Choroid plexus epithelial cell (primary cell): ENCODE results near the gene DNAH9.

Source experiments
- DNase-seq: peaks from one replicate; pipeline ENCODE4 v3.0.0-alpha.2; 2010; ENCODE audit warnings: low read depth
- H3K4me3 ChIP-seq: 2 replicates; pipeline ENCODE4 v1.5.1; 2011; ENCODE audit warnings: low read depth, mild to moderate bottlenecking, control low read depth, low read length, moderate library complexity
- TF ChIP-seq, protein P1 (sequence below): conservative IDR thresholded peaks from 2 replicates; pipeline ENCODE4 v1.5.1; 2011; ENCODE audit warnings: low read depth, mild to moderate bottlenecking, control low read depth, inconsistent platforms, low read length, moderate library complexity

Gene DNAH9

DNA sequence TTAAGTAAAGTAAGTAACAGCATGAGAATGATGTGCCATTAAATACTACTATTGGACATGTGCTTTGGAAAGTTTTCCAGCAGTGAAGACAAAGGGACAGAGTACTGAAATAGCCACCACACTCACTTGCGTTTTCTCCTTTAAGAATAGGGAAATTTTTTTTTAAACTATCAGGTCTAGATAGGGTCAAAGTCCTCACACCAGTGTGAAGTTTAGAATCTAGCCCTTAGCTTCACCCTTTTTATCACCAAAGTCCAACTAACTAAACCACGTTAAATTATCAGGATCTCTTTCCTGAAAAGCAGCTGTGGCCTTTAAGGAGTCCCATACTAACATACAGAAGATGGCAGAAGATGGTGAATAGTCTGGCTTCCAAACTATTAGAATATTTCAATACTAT lies 218.1 kb downstream of the DNAH9 start:
- TF ChIP-seq, protein P1, sequence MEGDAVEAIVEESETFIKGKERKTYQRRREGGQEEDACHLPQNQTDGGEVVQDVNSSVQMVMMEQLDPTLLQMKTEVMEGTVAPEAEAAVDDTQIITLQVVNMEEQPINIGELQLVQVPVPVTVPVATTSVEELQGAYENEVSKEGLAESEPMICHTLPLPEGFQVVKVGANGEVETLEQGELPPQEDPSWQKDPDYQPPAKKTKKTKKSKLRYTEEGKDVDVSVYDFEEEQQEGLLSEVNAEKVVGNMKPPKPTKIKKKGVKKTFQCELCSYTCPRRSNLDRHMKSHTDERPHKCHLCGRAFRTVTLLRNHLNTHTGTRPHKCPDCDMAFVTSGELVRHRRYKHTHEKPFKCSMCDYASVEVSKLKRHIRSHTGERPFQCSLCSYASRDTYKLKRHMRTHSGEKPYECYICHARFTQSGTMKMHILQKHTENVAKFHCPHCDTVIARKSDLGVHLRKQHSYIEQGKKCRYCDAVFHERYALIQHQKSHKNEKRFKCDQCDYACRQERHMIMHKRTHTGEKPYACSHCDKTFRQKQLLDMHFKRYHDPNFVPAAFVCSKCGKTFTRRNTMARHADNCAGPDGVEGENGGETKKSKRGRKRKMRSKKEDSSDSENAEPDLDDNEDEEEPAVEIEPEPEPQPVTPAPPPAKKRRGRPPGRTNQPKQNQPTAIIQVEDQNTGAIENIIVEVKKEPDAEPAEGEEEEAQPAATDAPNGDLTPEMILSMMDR: no peak

DNA sequence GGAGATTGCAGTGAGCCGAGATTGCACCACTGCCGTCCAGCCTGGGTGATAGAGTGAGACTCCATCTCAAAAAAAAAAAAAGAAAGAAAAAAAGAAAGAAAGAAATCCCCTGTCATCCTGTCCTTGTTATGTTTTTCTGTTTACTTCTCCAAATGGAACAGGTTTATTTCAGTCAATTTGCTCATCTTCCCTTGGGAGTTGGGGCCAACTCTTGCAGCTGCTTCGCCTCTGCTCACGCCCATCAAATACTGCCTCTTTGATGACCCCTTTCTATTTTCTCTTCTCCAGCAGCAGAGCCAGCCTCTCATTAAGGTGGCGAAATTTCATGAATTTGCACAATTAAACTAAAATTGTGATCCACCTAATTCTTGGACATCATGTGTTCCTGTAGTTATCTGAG lies 225.6 kb downstream of the DNAH9 start:
- no peak overlapping the region for H3K4me3 ChIP-seq
- TF ChIP-seq, protein P1: no peak
- DNase-seq: no peak

More for the DNA sequence above, 218.1 kb downstream of the DNAH9 start:
- no peak for DNase-seq
- no peak overlapping the region for H3K4me3 ChIP-seq

DNA sequence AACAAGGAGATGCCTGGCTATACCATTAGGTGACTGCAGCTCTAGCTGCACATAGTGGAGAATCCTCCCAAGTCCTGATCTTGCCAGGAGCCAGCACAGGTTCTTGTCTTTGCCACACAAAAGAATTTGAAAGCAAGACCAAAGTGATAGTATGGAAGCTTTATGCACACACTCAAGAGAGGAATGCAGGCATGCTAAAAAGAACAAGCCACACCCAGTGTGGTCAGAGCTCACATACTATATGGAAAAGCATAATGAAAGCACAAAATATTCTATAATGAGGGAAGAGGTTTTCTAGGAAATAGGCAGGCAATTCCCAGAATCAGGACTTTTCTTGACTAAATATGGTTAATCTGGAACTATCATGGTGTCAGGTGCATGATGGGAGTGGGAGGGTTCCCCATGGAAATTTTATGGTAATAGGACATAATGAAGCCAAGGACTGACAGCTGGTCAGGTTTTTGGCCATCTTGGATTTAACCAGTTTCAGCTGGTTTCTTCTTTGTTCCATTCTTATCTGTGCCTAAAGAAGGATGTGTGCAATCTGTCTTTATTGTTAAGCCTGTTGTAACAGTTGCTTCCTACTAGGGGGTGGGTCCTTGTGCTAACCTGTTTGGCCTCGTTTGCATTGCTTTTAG lies 227.4 kb downstream of the DNAH9 start:
- TF ChIP-seq, protein P1: no peak
- H3K4me3 ChIP-seq: no peak overlapping the region
- DNase-seq: no peak

DNA sequence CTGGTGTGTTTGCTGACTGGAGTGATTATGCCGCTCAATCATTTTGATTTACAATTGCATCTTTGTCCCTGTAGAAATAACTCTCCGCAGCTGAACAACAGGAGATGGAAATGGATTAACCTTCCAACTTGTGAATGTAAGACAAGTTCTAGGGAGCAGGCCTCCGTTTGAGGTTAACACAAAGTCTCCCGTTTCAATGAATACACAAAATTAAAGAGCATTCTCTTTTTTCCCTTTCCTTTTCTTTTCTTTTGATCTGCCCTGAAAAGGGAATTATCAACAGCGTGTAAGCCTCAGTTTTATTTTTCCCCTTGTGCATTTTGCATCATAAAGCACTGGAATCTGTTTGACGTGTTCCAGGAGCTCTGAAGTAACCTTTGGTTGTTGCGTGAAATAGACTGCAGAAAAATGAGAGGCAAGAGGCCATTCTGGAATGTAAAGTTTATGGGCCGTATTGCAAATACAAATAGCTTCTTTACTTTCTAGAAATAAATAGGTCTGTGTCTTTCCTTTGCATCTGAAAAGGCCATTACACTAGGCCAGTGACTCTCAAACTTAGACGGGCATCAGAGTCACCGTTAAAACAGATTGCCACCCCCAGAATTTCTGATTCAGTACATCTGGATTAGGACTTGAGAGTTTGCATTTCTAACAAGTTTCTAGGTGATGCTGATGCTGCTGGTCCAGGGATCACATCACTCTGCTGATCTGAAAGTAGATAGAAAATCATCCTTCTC lies 234.3 kb downstream of the DNAH9 start:
- no peak for DNase-seq
- no peak overlapping the region for H3K4me3 ChIP-seq
- TF ChIP-seq, protein P1: no peak

DNA sequence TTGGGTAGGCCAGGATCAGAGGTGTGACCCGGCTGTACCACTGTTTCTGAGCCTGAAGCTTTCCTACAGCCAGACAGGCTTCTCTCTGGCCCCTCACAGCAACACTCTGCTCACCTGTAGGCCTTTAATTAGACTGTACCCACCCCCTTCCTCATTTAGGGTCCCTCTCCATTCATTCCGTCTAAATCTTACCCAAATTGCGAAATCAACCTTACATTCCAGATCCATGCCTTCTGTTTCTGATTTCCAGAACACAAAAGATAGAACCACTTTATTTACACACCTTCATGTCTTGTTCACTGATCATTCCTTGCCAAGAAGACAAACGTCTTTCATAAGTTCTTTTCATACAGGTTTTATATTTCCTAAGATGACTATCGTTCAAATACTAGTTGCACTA lies 238.2 kb downstream of the DNAH9 start:
- no peak for DNase-seq
- H3K4me3 ChIP-seq: no peak overlapping the region
- TF ChIP-seq, protein P1: no peak

DNA sequence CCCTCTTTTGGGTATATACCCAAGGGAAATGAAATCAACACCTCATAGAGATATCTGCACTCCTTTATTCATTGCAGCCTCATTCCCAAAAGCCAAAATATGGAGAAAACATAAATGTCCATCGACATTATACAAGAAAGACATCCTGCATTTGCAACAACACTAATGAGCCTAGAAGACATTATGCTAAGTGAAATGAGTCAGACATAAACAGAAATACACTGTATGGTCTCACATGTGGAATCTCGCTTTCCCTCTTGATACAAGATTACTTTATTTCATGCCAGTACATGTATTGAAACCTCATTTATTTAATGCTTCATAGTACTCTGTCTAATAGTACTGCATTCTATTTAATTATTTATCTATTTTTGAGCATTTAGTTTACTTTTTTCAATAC lies 241.8 kb downstream of the DNAH9 start:
- TF ChIP-seq, protein P1: no peak

DNA sequence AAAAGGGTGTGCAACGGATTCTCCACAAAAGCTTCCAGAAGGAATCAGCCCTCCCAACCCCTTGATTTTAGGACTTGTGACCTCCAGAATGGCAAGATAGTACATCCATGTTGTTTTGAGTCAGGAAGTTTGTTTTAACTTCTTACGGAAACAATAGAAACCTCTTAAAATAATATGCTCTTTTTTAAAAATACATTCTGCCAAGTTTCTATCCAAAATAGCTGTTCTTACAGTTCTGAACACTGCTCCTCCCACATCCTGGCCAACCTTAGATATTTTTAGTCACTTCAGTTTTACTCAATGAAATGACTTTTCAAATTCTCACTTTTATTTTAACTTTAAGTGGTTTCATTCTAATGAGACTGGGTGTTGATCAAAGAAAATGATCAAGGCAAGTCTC lies 242.6 kb downstream of the DNAH9 start:
- H3K4me3 ChIP-seq: no peak overlapping the region
- TF ChIP-seq, protein P1: no peak
- no peak for DNase-seq

More for the DNA sequence above, 241.8 kb downstream of the DNAH9 start:
- H3K4me3 ChIP-seq: no peak overlapping the region
- no peak for DNase-seq
